Lower lobe of right lung (tissue), 2 donors: Measurements from ENCODE around the gene NINJ2. TPM values are rescaled to one million over a fixed set of nuclear protein-coding genes. Genes with fewer than 3 reads are reported as not detected.

Experiments used
- ATAC-seq, 2 donors: fragments of 200-7000 bp; cut with Tn5 transposase; one replicate each; pipeline ENCODE4 v1.9.1; 2020 to 2022; ENCODE audit warnings: mild to moderate bottlenecking in 2 of 2, moderate library complexity in 2 of 2
- DNase-seq: peaks from one replicate; pipeline ENCODE4 v3.0.0-alpha.2; 2020
- H3K27ac ChIP-seq: fragments of 200-600 bp; one replicate; pipeline ENCODE4 v1.8.0; 2022
- H3K27me3 ChIP-seq: fragments of 200-600 bp; one replicate; pipeline ENCODE4 v1.8.0; 2022; ENCODE audit warnings: low read depth
- H3K36me3 ChIP-seq: fragments of 200-600 bp; one replicate; pipeline ENCODE4 v1.8.0; 2022; ENCODE audit warnings: mild to moderate bottlenecking
- H3K4me1 ChIP-seq: fragments of 200-600 bp; one replicate; pipeline ENCODE4 v1.8.0; 2022
- H3K4me3 ChIP-seq: fragments of 200-600 bp; one replicate; pipeline ENCODE4 v1.8.0; 2022; ENCODE audit warnings: mild to moderate bottlenecking
- H3K9me3 ChIP-seq: fragments of 200-600 bp; one replicate; pipeline ENCODE4 v1.8.0; 2022
- intact Hi-C: fragments of 100-400 bp; cut with DNase I; formaldehyde crosslinking; loops from one replicate; pipeline ENCODE4 v1.11.0; 2022
- total RNA-seq: library from RNA; stranded (reverse); fragmentation: NEBNext Ultra II Directional; extraction: Animal tissue kit (Norgen Biotek cat#: 25700); gene quantifications from one replicate; pipeline ENCODE4 v1.2.1, GENCODE V29; 2021
- TF ChIP-seq, protein P1 (sequence below): fragments of 200-600 bp; IDR thresholded peaks from one replicate; pipeline ENCODE4 v1.8.0; 2022; ENCODE audit warnings: antibody characterized with exemption, mild to moderate bottlenecking
- donor health status: DM: no; HTN: yes; CAD: no; lungs with severe emphysema.

NINJ2 gene
- total RNA-seq, 1 donor from 2014 or later, result 18.1 TPM

DNA sequence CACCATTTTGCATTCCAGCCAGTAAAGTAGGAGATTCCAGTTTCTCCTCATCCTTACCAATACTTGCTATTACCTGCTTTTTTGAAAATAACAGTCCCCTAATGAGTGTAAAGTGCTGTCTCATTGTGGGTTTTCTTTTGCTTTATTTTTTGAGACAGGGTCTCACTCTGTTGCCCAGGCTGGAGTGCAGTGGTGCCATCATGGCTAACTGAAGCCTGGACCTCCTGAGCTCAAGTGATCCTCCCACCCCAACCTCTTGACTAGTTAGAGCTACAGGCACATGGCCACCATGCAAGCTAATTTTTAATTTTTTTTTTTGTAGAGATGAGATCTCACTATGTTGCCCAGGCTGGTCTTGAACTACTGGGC lies 60.6 kb downstream of the NINJ2 start:
- intact Hi-C loops, result no loop called here
- peaks cover 12% of the 10 kb centered on the region for H3K4me1 ChIP-seq

DNA sequence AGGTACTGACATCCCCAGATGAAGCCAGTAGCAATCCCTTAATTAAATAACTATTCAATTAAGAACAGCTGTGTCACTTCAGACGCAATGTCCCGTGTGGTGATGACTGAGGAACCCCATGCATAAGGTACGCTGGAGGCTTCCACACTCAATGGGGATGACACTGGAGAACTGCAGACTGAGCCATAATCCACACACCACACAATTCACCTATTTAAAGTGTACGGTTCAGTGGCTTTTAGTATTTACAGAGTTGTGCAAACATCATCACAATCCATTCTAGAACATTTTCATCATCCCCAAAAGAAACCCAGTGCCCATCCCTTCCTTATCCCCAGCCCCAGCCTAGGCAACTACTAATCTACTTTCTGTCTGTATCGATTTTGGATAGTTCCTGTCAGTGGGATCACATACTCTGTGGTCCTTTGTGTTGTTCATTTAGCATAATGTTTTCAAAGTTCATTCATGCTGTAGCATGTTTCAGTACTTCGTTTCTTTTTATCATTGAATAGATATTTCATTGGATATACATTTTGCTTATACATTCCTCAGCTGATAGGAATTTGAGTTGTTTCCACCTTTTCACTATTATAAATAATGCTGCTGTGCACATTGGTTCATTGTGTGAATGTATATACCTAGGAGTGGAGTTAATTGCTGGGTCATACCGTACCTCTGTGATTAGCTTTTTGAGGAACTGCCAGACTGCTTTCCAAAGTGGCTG lies 61.1 kb downstream of the NINJ2 start:
- Histone ChIP-seq H3K9me3 (no peaks in the 10 kb centered on the region), H3K4me3 (no peak overlapping the region), H3K36me3 (no peaks in the 10 kb centered on the region), H3K4me1 (peaks cover 10% of the 10 kb centered on the region), H3K27ac (no peak overlapping the region), H3K27me3 (no peaks in the 10 kb centered on the region)
- TF ChIP-seq, protein P1, sequence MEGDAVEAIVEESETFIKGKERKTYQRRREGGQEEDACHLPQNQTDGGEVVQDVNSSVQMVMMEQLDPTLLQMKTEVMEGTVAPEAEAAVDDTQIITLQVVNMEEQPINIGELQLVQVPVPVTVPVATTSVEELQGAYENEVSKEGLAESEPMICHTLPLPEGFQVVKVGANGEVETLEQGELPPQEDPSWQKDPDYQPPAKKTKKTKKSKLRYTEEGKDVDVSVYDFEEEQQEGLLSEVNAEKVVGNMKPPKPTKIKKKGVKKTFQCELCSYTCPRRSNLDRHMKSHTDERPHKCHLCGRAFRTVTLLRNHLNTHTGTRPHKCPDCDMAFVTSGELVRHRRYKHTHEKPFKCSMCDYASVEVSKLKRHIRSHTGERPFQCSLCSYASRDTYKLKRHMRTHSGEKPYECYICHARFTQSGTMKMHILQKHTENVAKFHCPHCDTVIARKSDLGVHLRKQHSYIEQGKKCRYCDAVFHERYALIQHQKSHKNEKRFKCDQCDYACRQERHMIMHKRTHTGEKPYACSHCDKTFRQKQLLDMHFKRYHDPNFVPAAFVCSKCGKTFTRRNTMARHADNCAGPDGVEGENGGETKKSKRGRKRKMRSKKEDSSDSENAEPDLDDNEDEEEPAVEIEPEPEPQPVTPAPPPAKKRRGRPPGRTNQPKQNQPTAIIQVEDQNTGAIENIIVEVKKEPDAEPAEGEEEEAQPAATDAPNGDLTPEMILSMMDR, result no peak
- no peak for DNase-seq
- intact Hi-C loops, result no loop called here
- ATAC-seq, result no peak

More for the DNA sequence above, 60.6 kb downstream of the NINJ2 start:
- TF ChIP-seq, protein P1, result no peak
- no peaks in the 10 kb centered on the region for H3K9me3 ChIP-seq
- no peak for DNase-seq
- no peaks in the 10 kb centered on the region for H3K27me3 ChIP-seq
- H3K27ac ChIP-seq, result no peak overlapping the region
- no peaks in the 10 kb centered on the region for H3K36me3 ChIP-seq
- no peak for ATAC-seq
- no peak overlapping the region for H3K4me3 ChIP-seq

DNA sequence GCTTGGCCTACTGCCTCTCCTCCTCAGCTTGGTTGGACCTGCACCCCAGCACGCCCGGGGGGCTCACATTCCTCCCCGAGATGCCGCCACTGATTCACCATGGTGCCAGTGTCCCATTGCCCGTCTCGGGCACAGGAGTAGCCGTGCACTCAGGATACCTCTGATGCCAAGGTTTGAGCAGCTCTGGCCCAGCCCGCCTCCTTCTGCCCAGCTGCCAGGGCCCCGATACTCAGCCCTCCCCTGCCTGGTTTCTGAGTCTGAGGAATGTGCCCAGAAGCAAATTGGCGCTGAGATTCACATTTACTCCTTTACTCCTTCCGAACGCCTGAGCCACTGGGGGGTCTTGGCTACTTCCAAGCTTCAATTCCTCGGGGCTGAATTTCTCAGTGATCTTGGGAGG lies 63.5 kb downstream of the NINJ2 start:
- Histone ChIP-seq H3K27me3 (no peaks in the 10 kb centered on the region), H3K4me1 (peaks cover 10% of the 10 kb centered on the region), H3K4me3 (no peak overlapping the region), H3K27ac (no peak overlapping the region), H3K9me3 (no peaks in the 10 kb centered on the region), H3K36me3 (no peaks in the 10 kb centered on the region)
- TF ChIP-seq, protein P1, result no peak
- ATAC-seq (no peak), DNase-seq (no peak)
- intact Hi-C loops, result no loop called here

DNA sequence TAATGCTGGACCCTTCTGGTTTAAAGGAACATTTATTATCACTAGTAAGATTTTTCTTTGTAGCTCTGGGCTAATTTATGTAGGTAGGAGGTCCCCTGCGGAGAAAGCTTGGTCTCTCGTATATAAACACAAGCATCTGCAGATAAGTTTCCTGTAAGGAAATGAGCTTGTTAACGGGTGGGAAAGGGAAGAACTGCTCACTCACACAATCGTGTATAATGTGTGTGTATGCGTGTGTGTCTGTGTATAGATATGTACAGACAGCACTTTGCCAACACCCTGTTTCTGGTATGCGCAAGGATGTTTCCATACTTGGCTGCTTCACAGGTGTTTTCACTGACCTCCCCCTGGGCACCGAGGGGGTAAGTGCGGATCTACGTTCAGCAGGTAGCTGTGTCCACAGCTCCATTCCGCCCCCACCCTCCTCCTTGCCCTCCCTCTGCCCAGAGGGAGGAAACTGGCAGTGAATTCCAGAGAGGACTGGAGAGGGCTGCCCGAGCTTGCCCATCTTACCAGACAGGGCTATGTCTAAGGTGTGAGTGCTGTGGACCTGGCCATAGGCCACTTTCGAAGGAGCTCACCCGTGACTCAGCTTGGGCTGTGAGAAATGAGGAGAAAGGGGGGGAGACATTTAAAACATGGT lies 65.2 kb downstream of the NINJ2 start:
- Histone ChIP-seq H3K4me3 (no peak overlapping the region), H3K27me3 (no peaks in the 10 kb centered on the region), H3K4me1 (peaks cover 10% of the 10 kb centered on the region), H3K36me3 (no peaks in the 10 kb centered on the region), H3K9me3 (no peaks in the 10 kb centered on the region), H3K27ac (no peak overlapping the region)
- DNase-seq (no peak), ATAC-seq (peak; percentile 71 to 86)
- TF ChIP-seq, protein P1, result no peak
- intact Hi-C loops, result no loop called here

DNA sequence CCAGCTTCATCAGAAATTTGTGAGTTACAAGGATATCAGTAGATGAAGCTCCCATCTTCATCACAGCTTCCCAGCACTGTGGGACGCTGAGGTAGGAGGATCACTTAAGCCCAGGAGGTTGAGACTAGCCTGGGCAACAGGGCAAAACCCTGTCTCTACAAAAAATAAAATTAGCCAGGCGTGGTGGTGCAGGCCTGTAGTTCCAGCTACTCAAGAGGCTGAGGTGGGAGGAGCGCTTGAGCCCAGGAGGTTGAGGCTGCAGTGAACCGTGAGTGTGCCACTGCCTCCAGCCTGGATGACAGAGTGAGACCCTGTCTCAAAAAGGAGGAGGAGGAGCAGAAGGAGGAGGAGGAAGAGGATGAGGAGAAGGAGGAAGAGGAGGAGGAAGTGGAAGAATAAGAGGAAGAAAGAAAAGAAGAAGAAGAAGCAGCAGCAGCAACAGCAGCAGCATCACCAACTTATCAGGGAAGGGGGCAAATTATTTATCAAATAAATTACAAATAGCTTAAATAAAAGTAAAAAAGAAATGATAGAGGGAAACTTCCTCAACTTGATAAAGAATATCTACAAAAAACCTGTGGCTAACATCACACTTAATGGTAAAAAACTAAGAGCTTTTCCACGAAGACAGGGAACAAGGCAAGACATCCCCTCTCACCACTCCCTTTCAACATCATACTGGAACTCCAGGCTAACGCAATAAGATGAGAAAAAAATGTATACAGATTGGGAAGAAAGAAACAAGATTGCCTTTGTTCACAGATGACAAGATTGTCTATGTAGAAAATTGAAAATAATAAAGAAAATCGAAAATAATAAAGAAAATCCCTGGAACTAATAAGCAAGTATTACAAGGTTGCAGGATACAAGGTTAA lies 69.6 kb downstream of the NINJ2 start:
- Histone ChIP-seq H3K9me3 (no peaks in the 10 kb centered on the region), H3K27me3 (no peaks in the 10 kb centered on the region), H3K4me3 (no peak overlapping the region), H3K4me1 (peaks cover 10% of the 10 kb centered on the region), H3K36me3 (no peaks in the 10 kb centered on the region), H3K27ac (no peak overlapping the region)
- intact Hi-C loops, result no loop called here
- TF ChIP-seq, protein P1, result no peak
- no peak for DNase-seq
- ATAC-seq, result no peak
